Fibroblast of the aortic adventitia (primary cell): ENCODE data around the gene GOLIM4. TPM values are rescaled to one million over a fixed set of nuclear protein-coding genes. Genes with fewer than 3 reads are reported as not detected.
"Not testable (repeated sequence)": the region's sequence is repeated elsewhere in the genome, so short reads cannot be mapped to it uniquely, and the experiment has no call there.

ENCODE experiments used
- DNase-seq: peaks from one replicate; pipeline ENCODE4 v3.0.0-alpha.2; 2010; ENCODE audit warnings: low read depth
- H3K4me3 ChIP-seq: 2 replicates; pipeline ENCODE4 v1.5.1; 2011; ENCODE audit warnings: low read depth, mild to moderate bottlenecking, control low read depth, low read length, moderate library complexity
- CTCF ChIP-seq: IDR thresholded peaks from 2 replicates; pipeline ENCODE4 v1.5.1; 2011; ENCODE audit warnings: mild to moderate bottlenecking, low read length, control low read depth, inconsistent platforms; ENCODE audit not compliant: insufficient read depth
- total RNA-seq: library from RNA; depleted of rRNA; stranded (reverse); fragments of >200 nt; gene quantifications from 2 replicates; pipeline ENCODE4 v1.2.3, GENCODE V29; 2012; ENCODE audit warnings: low replicate concordance

Gene GOLIM4
- 50.0 and 76.9 TPM in 2 replicates for total RNA-seq

- TF ChIP-seq CTCF = peak; percentile 0
- H3K4me3 ChIP-seq = peak within 1 kb of the TSS; percentile 90
- peak; percentile 96 for DNase-seq
These were observed at the start of gene GOLIM4 for GRCh38 chr3:168095611-168096209. GOLIM4 (minus strand) TSS chr3:168095924; CDS start chr3:168095285, 639 bp downstream.

- no peak for TF ChIP-seq CTCF
- no peak for DNase-seq
- H3K4me3 ChIP-seq = no peak overlapping the region
These were observed 45.8 kb upstream of the GOLIM4 start for GRCh38 chr3:168141405-168141998.

GRCh38 chr3:168139947-168140346 lies 44.2 kb upstream of the GOLIM4 start:
- TF ChIP-seq CTCF = no peak
- DNase-seq = no peak
- H3K4me3 ChIP-seq = no peak overlapping the region

GRCh38 chr3:168138421-168138820 lies 42.7 kb upstream of the GOLIM4 start:
- no peak for TF ChIP-seq CTCF
- no peak for DNase-seq
- H3K4me3 ChIP-seq = no peak overlapping the region

- TF ChIP-seq CTCF = no peak
- H3K4me3 ChIP-seq = no peak overlapping the region
- no peak for DNase-seq
These were observed 39.2 kb upstream of the GOLIM4 start for GRCh38 chr3:168134931-168135330.

- DNase-seq, H3K4me3 ChIP-seq: not testable (repeated sequence)
These were observed 34.5 kb upstream of the GOLIM4 start for GRCh38 chr3:168130250-168130649.

GRCh38 chr3:168128463-168128862 lies 32.7 kb upstream of the GOLIM4 start:
- not testable (repeated sequence) for DNase-seq

GRCh38 chr3:168127466-168127865 lies 31.7 kb upstream of the GOLIM4 start:
- TF ChIP-seq CTCF = no peak
- no peak overlapping the region for H3K4me3 ChIP-seq
- no peak for DNase-seq

More at GRCh38 chr3:168128463-168128862, 32.7 kb upstream of the GOLIM4 start:
- not testable (repeated sequence) for H3K4me3 ChIP-seq
